Thyroid gland (tissue), 4 donors: ENCODE results near the gene FLNA. TPM values are rescaled to one million over a fixed set of nuclear protein-coding genes. Genes with fewer than 3 reads are reported as not detected.

Source experiments
- DNase-seq, 2 donors: peaks; one replicate each; pipeline ENCODE4 v3.0.0-alpha.2; 2019
- H3K27ac ChIP-seq, 3 donors: fragments of 200-600 bp; sonication (generic); 1 replicate in 2 of 3; 2 replicates in 1 of 3; pipeline ENCODE4 v1.5.1; 2016 to 2019; ENCODE audit warnings: mild to moderate bottlenecking in 1 of 3, moderate library complexity in 1 of 3
- H3K27me3 ChIP-seq: fragments of 200-600 bp; sonication (generic); one replicate; pipeline ENCODE4 v1.5.1; 2019
- H3K36me3 ChIP-seq, 2 donors: fragments of 200-600 bp; sonication (generic); one replicate each; pipeline ENCODE4 v1.5.1; 2016 to 2019
- H3K4me1 ChIP-seq, 2 donors: fragments of 200-600 bp; sonication (generic); one replicate each; pipeline ENCODE4 v1.5.1; 2017 to 2019
- H3K4me3 ChIP-seq, 3 donors: fragments of 200-600 bp; sonication (generic); replicated peaks in 1 of 3; 1 replicate in 2 of 3; 2 replicates in 1 of 3; pipeline ENCODE4 v1.5.1; 2016; ENCODE audit warnings: mild to moderate bottlenecking in 1 of 3
- H3K9me3 ChIP-seq: fragments of 200-600 bp; sonication (generic); one replicate; pipeline ENCODE4 v1.5.1; 2017
- CTCF ChIP-seq, 6 experiments: fragments of 200-600 bp in 3 of 6; fragments of 450-650 bp in 3 of 6; sonication (generic) in 3 of 6; IDR thresholded peaks; one replicate each; pipeline ENCODE4 v1.5.1; 2016 to 2019; ENCODE audit warnings: antibody characterized with exemption in 6 of 6, mild to moderate bottlenecking in 2 of 6, inconsistent platforms in 1 of 6, moderate library complexity in 1 of 6
- POLR2A ChIP-seq, 2 donors: fragments of 450-650 bp; IDR thresholded peaks; one replicate each; pipeline ENCODE4 v1.6.1; 2017; ENCODE audit warnings: antibody characterized with exemption in 2 of 2, mild to moderate bottlenecking in 2 of 2, moderate library complexity in 1 of 2
- WGBS, 2 donors: methylation state at CpG; one replicate each; pipeline ENCODE4 v1.1.5; 2017; 5-methylcytosine and 5-hydroxymethylcytosine counted together
- intact Hi-C: fragments of 100-400 bp; cut with DNase I; formaldehyde crosslinking; loops from one replicate; pipeline ENCODE4 v1.15.1; 2023
- total RNA-seq, 4 donors: library from RNA; depleted of rRNA; stranded (reverse); fragments of >200 nt; gene quantifications; one replicate each; pipeline ENCODE4 v1.2.3, GENCODE V29; 2016

The FLNA gene
- total RNA-seq, 4 donors from 2014 or later, result 143 to 553 (median 291) TPM

GRCh38 chrX:154357205-154357604 lies 17.2 kb downstream of the FLNA start:
- H3K9me3 ChIP-seq, result no peaks in the 10 kb centered on the region
- H3K4me3 ChIP-seq, result no peak overlapping the region
- no peaks in the 10 kb centered on the region for H3K4me1 ChIP-seq
- H3K36me3 ChIP-seq, result peaks cover 66% of the 10 kb centered on the region in 2 donors
- H3K27ac ChIP-seq, result no peak overlapping the region
- intact Hi-C loops, result no loop called here
- no peak for DNase-seq
- WGBS, 2 donors, result no CpG with 5 or more reads among the region's 27 CpGs
- no peaks in the 10 kb centered on the region for H3K27me3 ChIP-seq
- TF ChIP-seq POLR2A (IDR thresholded peaks at IDR 0.05) (no peak), CTCF (IDR thresholded peaks at IDR 0.05) (no peak)

- intact Hi-C loops, result no loop called here
Measured at GRCh38 chrX:154356596-154356995, 17.8 kb downstream of the FLNA start.

GRCh38 chrX:154355776-154356140 lies 18.7 kb downstream of the FLNA start:
- intact Hi-C loops, result no loop called here
- H3K27ac ChIP-seq, result no peak overlapping the region
- no peaks in the 10 kb centered on the region for H3K4me1 ChIP-seq
- DNase-seq, result peak in 1 of 2 donors; percentile 22
- WGBS, 2 donors, result 60% methylated on average over 1 of the region's 12 CpGs
- H3K36me3 ChIP-seq, result peaks cover 55 to 68% of the 10 kb centered on the region in 2 donors
- no peak for TF ChIP-seq CTCF (IDR thresholded peaks at IDR 0.05)
- no peak for TF ChIP-seq POLR2A (IDR thresholded peaks at IDR 0.05)
- no peak overlapping the region for H3K4me3 ChIP-seq
- no peaks in the 10 kb centered on the region for H3K9me3 ChIP-seq
- no peaks in the 10 kb centered on the region for H3K27me3 ChIP-seq

More at GRCh38 chrX:154356596-154356995, 17.8 kb downstream of the FLNA start:
- H3K27me3 ChIP-seq, result no peaks in the 10 kb centered on the region
- DNase-seq, result no peak
- H3K4me3 ChIP-seq, result no peak overlapping the region
- no peak for TF ChIP-seq POLR2A (IDR thresholded peaks at IDR 0.05)
- TF ChIP-seq CTCF (IDR thresholded peaks at IDR 0.05), result no peak
- H3K27ac ChIP-seq, result no peak overlapping the region
- peaks cover 61 to 65% of the 10 kb centered on the region in 2 donors for H3K36me3 ChIP-seq
- no peaks in the 10 kb centered on the region for H3K4me1 ChIP-seq
- 90% methylated on average over 8 of the region's 13 CpGs; no CpG with 5 or more reads in 1 of the 2 donors for WGBS, 2 donors
- no peaks in the 10 kb centered on the region for H3K9me3 ChIP-seq

GRCh38 chrX:154355094-154355775 lies 19.2 kb downstream of the FLNA start:
- intact Hi-C loops, result no loop called here
- H3K27ac ChIP-seq, result no peak overlapping the region

More at GRCh38 chrX:154355094-154355775, 19.2 kb downstream of the FLNA start:
- TF ChIP-seq CTCF (IDR thresholded peaks at IDR 0.05) (no peak), POLR2A (IDR thresholded peaks at IDR 0.05) (no peak)
- H3K4me1 ChIP-seq, result no peaks in the 10 kb centered on the region
- 80 to 100% methylated on average over 1 to 3 of the region's 30 CpGs for WGBS, 2 donors
- no peaks in the 10 kb centered on the region for H3K27me3 ChIP-seq
- DNase-seq, result peak; percentile 12 to 59
- no peaks in the 10 kb centered on the region for H3K9me3 ChIP-seq
- peaks cover 53 to 71% of the 10 kb centered on the region in 2 donors for H3K36me3 ChIP-seq
- no peak overlapping the region for H3K4me3 ChIP-seq
